GM12878 (cell line): ENCODE data around the gene CNNM4. TPM values are rescaled to one million over a fixed set of nuclear protein-coding genes. Genes with fewer than 3 reads are reported as not detected.

Experiments used
- BACH1 ChIP-seq: fragments of 450-650 bp; IDR thresholded peaks from 2 replicates; pipeline ENCODE4 v1.6.1; 2017; ENCODE audit warnings: mild to moderate bottlenecking, borderline replicate concordance
- CREM ChIP-seq: IDR thresholded peaks from 2 replicates; pipeline ENCODE4 v1.6.1; 2014; ENCODE audit warnings: antibody characterized with exemption, low read depth
- DPF2 ChIP-seq: fragments of 450-650 bp; IDR thresholded peaks from 2 replicates; pipeline ENCODE4 v1.6.1; 2017; ENCODE audit warnings: mild to moderate bottlenecking
- FOXK2 ChIP-seq: fragments of 450-650 bp; IDR thresholded peaks from 2 replicates; pipeline ENCODE4 v1.6.1; 2017; ENCODE audit warnings: mild to moderate bottlenecking, moderate library complexity
- FOXM1 ChIP-seq: IDR thresholded peaks from 2 replicates; pipeline ENCODE4 v1.6.1; 2012; ENCODE audit warnings: low read depth, mild to moderate bottlenecking, inconsistent platforms, low read length, moderate library complexity
- GATAD2B ChIP-seq: fragments of 450-650 bp; conservative IDR thresholded peaks from 2 replicates; pipeline ENCODE4 v1.6.1; 2017; ENCODE audit warnings: low read depth, mild to moderate bottlenecking, moderate library complexity
- IKZF2 ChIP-seq, 2 experiments: fragments of 450-650 bp; IDR thresholded peaks; 2 replicates each; pipeline ENCODE4 v1.6.1; 2017; ENCODE audit warnings: mild to moderate bottlenecking in 2 of 2, moderate library complexity in 2 of 2
- MYC ChIP-seq: IDR thresholded peaks from 2 replicates; pipeline ENCODE4 v1.6.1; 2011; ENCODE audit warnings: mild to moderate bottlenecking, low read length, moderate library complexity, inconsistent platforms; ENCODE audit not compliant: insufficient read depth, insufficient replicate concordance, insufficient read length, severe bottlenecking
- POLR2AphosphoS5 ChIP-seq: IDR thresholded peaks from 2 replicates; pipeline ENCODE4 v1.6.1; 2011; ENCODE audit warnings: mild to moderate bottlenecking, low read length, inconsistent platforms
- RB1 ChIP-seq: fragments of 450-650 bp; formaldehyde crosslinking; IDR thresholded peaks from 2 replicates; pipeline ENCODE4 v1.6.1; 2017; ENCODE audit warnings: mild to moderate bottlenecking, borderline replicate concordance
- RELA ChIP-seq: fragments of 450-650 bp; IDR thresholded peaks from 2 replicates; pipeline ENCODE4 v1.8.0; 2014; ENCODE audit warnings: borderline replicate concordance; ENCODE audit not compliant: partially characterized antibody
- SMARCA5 ChIP-seq: fragments of 450-650 bp; IDR thresholded peaks from 2 replicates; pipeline ENCODE4 v1.6.1; 2017; ENCODE audit warnings: mild to moderate bottlenecking
- ZNF24 ChIP-seq: fragments of 450-650 bp; IDR thresholded peaks from 2 replicates; pipeline ENCODE4 v1.6.1; 2017; ENCODE audit warnings: antibody characterized with exemption, mild to moderate bottlenecking
- ZNF274 ChIP-seq: IDR thresholded peaks from one replicate; pipeline ENCODE4 v1.8.0; 2011; ENCODE audit not compliant: insufficient read length, insufficient read depth
- ZNF622 ChIP-seq: fragments of 450-650 bp; IDR thresholded peaks from 2 replicates; pipeline ENCODE4 v1.6.1; 2017; ENCODE audit warnings: mild to moderate bottlenecking, inconsistent platforms
- polyA plus RNA-seq, 11 experiments: library from polyadenylated mRNA; depleted of rRNA in 4 of 11; unstranded in 6 of 11; stranded (reverse) in 5 of 11; fragments of >200 nt; fragmentation: Nextera tagmentation in 4 of 11; fragmentation: Illumina TruSeq in 1 of 11; extraction: Ambion mirVana in 4 of 11; extraction: Trizol in 1 of 11; gene quantifications; 1 replicate in 1 of 11; 2 replicates in 10 of 11; pipeline versions ENCODE4 v1.2.1 to v1.2.3, GENCODE V29; 2011 to 2016; ENCODE audit warnings: inconsistent platforms in 2 of 11, missing spikeins in 2 of 11, low read depth in 1 of 11
- total RNA-seq, 4 experiments: library from RNA; depleted of rRNA in 3 of 4; stranded (reverse); fragments of >200 nt in 3 of 4; fragmentation: Illumina TruSeq in 1 of 4; extraction: Trizol in 1 of 4; gene quantifications; 2 replicates each; pipeline versions ENCODE4 v1.2.1 to v1.2.3, GENCODE V29; 2013 to 2021
- TF ChIP-seq, protein P1 (sequence below): IDR thresholded peaks from 2 replicates; pipeline ENCODE4 v1.6.1; 2012; ENCODE audit warnings: low read depth, low read length, improper control_type of control experiment
- TF ChIP-seq, protein P2 (sequence below): fragments of 450-650 bp; IDR thresholded peaks from 2 replicates; pipeline ENCODE4 v1.6.1; 2017; ENCODE audit warnings: mild to moderate bottlenecking, moderate library complexity
- TF ChIP-seq, protein P3 (sequence below), 3 experiments: IDR thresholded peaks in 2 of 3; conservative IDR thresholded peaks in 1 of 3; 2 replicates each; pipeline ENCODE4 v1.5.1; 2011; ENCODE audit warnings: low read depth in 3 of 3, low read length in 3 of 3, mild to moderate bottlenecking in 3 of 3, control low read depth in 2 of 3, moderate library complexity in 2 of 3, inconsistent platforms in 1 of 3, mixed read lengths in 1 of 3; ENCODE audit not compliant: control insufficient read depth in 2 of 3, insufficient read depth in 1 of 3; ENCODE audit errors: extremely low read depth in 1 of 3
- TF ChIP-seq, protein P4 (sequence below): fragments of 450-650 bp; conservative IDR thresholded peaks from 2 replicates; pipeline ENCODE4 v1.6.1; 2017; ENCODE audit warnings: mild to moderate bottlenecking, moderate library complexity

Gene CNNM4
- total and polyA plus RNA-seq, 10 of the 15 experiments (the other 5 are each of a cell fraction or from before 2014, with no cell fraction given) = 2.4 to 13.8 (median 8.1) TPM

DNA sequence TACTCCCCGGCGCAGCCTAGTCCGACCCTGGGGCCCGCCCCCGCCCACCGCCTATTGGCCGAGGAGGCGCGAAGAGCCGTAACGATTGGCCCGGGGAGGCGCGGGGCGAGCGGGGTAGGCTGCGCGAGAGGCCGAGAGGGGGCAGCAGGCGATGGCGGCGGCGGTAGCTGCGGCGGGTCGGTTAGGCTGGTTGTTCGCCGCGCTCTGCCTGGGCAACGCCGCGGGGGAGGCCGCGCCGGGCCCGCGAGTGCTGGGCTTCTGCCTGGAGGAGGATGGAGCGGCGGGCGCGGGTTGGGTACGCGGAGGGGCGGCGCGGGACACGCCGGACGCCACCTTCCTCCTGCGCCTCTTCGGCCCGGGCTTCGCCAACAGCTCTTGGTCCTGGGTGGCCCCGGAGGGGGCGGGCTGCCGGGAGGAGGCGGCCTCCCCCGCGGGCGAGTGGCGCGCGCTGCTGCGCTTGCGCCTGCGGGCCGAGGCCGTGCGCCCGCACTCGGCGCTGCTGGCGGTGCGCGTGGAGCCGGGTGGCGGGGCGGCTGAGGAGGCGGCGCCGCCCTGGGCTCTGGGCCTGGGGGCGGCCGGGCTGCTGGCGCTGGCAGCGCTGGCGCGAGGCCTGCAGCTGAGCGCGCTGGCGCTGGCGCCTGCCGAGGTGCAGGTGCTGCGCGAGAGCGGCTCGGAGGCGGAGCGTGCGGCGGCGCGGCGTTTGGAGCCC, 55.6 kb downstream of the CNNM4 start, which contains the start of gene CNNM3 (continued):
- TF ChIP-seq FOXK2 (peak; percentile 61; the same call in 1 of the 2 replicates), CREM (0 out of 2 replicates have a peak, but pooled peaks have one; percentile 29), ZNF24 (0 out of 2 replicates have a peak, but pooled peaks have one; percentile 20), FOXM1 (no peak), DPF2 (peak; percentile 62; the same call in 1 of the 2 replicates), MYC (no peak), RELA (peak; percentile 71), RB1 (peak; percentile 86; the same call in 1 of the 2 replicates), ZNF274 (no peak), ZNF622 (peak; percentile 63; the same call in 1 of the 2 replicates), POLR2AphosphoS5 (peak; percentile 47; the same call in 1 of the 2 replicates), SMARCA5 (peak; percentile 87), GATAD2B (peak; percentile 37; the same call in 1 of the 2 replicates), BACH1 (peak; percentile 60), IKZF2 (IDR thresholded peaks at IDR 0.05) (no peak)
- TF ChIP-seq, protein P1, sequence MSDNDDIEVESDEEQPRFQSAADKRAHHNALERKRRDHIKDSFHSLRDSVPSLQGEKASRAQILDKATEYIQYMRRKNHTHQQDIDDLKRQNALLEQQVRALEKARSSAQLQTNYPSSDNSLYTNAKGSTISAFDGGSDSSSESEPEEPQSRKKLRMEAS = peak; percentile 12
- TF ChIP-seq, protein P2, sequence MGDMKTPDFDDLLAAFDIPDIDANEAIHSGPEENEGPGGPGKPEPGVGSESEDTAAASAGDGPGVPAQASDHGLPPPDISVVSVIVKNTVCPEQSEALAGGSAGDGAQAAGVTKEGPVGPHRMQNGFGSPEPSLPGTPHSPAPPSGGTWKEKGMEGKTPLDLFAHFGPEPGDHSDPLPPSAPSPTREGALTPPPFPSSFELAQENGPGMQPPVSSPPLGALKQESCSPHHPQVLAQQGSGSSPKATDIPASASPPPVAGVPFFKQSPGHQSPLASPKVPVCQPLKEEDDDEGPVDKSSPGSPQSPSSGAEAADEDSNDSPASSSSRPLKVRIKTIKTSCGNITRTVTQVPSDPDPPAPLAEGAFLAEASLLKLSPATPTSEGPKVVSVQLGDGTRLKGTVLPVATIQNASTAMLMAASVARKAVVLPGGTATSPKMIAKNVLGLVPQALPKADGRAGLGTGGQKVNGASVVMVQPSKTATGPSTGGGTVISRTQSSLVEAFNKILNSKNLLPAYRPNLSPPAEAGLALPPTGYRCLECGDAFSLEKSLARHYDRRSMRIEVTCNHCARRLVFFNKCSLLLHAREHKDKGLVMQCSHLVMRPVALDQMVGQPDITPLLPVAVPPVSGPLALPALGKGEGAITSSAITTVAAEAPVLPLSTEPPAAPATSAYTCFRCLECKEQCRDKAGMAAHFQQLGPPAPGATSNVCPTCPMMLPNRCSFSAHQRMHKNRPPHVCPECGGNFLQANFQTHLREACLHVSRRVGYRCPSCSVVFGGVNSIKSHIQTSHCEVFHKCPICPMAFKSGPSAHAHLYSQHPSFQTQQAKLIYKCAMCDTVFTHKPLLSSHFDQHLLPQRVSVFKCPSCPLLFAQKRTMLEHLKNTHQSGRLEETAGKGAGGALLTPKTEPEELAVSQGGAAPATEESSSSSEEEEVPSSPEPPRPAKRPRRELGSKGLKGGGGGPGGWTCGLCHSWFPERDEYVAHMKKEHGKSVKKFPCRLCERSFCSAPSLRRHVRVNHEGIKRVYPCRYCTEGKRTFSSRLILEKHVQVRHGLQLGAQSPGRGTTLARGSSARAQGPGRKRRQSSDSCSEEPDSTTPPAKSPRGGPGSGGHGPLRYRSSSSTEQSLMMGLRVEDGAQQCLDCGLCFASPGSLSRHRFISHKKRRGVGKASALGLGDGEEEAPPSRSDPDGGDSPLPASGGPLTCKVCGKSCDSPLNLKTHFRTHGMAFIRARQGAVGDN = peak; percentile 25; the same call in 1 of the 2 replicates
- TF ChIP-seq, protein P3, sequence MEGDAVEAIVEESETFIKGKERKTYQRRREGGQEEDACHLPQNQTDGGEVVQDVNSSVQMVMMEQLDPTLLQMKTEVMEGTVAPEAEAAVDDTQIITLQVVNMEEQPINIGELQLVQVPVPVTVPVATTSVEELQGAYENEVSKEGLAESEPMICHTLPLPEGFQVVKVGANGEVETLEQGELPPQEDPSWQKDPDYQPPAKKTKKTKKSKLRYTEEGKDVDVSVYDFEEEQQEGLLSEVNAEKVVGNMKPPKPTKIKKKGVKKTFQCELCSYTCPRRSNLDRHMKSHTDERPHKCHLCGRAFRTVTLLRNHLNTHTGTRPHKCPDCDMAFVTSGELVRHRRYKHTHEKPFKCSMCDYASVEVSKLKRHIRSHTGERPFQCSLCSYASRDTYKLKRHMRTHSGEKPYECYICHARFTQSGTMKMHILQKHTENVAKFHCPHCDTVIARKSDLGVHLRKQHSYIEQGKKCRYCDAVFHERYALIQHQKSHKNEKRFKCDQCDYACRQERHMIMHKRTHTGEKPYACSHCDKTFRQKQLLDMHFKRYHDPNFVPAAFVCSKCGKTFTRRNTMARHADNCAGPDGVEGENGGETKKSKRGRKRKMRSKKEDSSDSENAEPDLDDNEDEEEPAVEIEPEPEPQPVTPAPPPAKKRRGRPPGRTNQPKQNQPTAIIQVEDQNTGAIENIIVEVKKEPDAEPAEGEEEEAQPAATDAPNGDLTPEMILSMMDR (IDR thresholded peaks at IDR 0.05 in 2 of 3, conservative IDR thresholded peaks at IDR 0.05 in 1 of 3; ENCODE audit: control insufficient read depth in 2 of 3, extremely low read depth in 1 of 3, insufficient read depth in 1 of 3, low read depth in 3 of 3, low read length in 3 of 3) = peak; percentile 32 to 52 (median 52); a peak in 5 of 6 replicates
- TF ChIP-seq, protein P4, sequence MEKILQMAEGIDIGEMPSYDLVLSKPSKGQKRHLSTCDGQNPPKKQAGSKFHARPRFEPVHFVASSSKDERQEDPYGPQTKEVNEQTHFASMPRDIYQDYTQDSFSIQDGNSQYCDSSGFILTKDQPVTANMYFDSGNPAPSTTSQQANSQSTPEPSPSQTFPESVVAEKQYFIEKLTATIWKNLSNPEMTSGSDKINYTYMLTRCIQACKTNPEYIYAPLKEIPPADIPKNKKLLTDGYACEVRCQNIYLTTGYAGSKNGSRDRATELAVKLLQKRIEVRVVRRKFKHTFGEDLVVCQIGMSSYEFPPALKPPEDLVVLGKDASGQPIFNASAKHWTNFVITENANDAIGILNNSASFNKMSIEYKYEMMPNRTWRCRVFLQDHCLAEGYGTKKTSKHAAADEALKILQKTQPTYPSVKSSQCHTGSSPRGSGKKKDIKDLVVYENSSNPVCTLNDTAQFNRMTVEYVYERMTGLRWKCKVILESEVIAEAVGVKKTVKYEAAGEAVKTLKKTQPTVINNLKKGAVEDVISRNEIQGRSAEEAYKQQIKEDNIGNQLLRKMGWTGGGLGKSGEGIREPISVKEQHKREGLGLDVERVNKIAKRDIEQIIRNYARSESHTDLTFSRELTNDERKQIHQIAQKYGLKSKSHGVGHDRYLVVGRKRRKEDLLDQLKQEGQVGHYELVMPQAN = peak; percentile 86
